Measurements from ENCODE around the gene TCP11.

Gene TCP11

DNA sequence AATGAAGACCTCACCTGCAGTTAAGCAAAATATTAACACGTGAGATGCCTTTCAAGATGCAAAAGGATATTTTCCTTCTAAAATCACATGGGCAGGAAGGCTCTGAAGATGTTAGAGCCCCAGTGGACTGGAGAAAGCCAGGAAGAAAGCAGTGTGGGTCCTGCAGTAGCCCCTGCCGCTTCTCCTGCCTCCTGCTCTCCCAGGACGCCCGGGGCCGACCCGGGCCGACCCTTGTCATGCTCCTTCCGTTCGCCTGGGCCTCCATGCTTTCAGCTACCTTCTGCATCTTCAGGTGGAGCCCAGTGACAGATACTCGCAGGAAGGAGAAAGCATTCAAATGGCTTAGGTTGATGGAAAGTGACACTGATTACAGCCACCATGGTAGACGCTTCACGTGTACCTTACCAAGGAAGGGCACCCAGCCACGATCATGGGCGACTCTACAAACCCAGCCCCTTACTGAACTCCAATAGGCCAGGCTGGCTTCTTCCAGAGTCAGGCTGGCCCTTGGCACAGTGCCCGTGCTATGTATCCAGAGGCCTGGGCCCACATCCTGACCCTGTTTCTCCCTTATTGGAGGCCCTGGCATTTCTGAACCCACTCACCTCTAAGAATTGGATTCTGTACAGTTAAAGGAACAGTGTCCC is 69.0 kb downstream of the TCP11 start:
- no peaks in the 10 kb centered on the region for H3K4me1 ChIP-seq (ENCODE audit: control insufficient read depth, insufficient read depth, low read length, unreplicated experiment)
- no peaks in the 10 kb centered on the region for H3K79me2 ChIP-seq (ENCODE audit: control insufficient read depth, insufficient read depth, low read length, unreplicated experiment)
- no peaks in the 10 kb centered on the region for H3K36me3 ChIP-seq (ENCODE audit: insufficient read depth, low read length)
- H3K27me3 ChIP-seq (ENCODE audit: insufficient read depth, low read length) = no peaks in the 10 kb centered on the region
- H3K4me3 ChIP-seq (ENCODE audit: low read depth, low read length) = no peak overlapping the region
- H2AFZ ChIP-seq (ENCODE audit: low read length, unreplicated experiment) = no peak overlapping the region
- no peak overlapping the region for H3K27ac ChIP-seq (ENCODE audit: low read depth, low read length)

DNA sequence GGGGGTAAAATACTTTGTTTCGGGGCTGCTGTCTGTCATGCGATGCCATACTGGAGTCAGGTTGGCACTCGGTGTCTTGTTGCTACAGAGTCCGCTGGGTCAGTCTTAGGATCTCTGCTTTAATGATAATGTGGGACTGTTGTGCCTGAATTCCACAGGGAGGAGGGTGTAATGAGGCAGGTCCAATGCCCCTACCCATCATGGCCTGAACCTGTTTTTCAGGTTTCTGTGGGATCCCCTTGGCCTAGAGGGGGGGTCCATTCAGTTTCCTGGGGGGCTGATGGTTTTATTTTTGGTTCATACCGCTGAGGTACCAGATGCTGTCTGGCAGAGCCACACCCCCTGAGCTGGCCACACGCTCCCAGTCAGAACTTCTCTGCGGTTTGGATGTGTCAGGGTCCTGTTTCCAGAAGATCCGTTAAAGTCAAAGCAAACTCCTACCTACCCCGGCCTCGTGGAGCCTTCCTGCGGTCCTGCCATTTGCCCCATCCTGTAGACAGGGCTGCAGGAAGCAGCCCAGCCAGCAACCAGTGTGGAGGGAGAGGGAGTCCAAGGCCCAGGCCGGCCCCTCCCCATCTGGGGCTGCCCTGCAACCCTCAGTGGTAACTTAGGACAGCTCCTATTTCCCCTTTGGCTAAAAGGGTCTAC is 69.7 kb downstream of the TCP11 start:
- Histone ChIP-seq H3K4me3 (ENCODE audit: low read depth, low read length) (no peak overlapping the region), H3K4me1 (ENCODE audit: control insufficient read depth, insufficient read depth, low read length, unreplicated experiment) (no peaks in the 10 kb centered on the region), H3K36me3 (ENCODE audit: insufficient read depth, low read length) (no peaks in the 10 kb centered on the region), H3K27ac (ENCODE audit: low read depth, low read length) (no peak overlapping the region), H2AFZ (ENCODE audit: low read length, unreplicated experiment) (no peak overlapping the region), H3K79me2 (ENCODE audit: control insufficient read depth, insufficient read depth, low read length, unreplicated experiment) (no peaks in the 10 kb centered on the region), H3K27me3 (ENCODE audit: insufficient read depth, low read length) (no peaks in the 10 kb centered on the region)

DNA sequence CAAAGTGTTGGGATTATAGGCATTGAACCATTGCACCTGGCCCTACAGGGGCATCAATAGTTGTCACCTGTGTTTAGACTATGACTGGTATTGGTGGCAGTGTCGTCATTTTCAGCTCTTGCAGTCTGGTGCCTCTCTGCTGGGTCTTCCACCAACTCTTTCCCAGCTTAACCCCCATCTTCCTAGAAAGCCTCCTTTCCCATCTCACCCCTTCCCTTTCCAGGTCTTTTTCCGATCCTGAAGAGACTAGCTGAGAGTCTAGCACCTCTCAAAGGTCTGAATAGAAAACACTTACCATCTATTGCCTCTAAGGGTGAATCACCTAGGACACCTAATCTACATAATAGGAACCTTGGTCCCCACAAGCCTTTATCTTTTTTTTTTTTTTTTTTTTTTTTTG is 71.0 kb downstream of the TCP11 start:
- no peak overlapping the region for H2AFZ ChIP-seq (ENCODE audit: low read length, unreplicated experiment)
- H3K79me2 ChIP-seq (ENCODE audit: control insufficient read depth, insufficient read depth, low read length, unreplicated experiment) = no peaks in the 10 kb centered on the region
- no peaks in the 10 kb centered on the region for H3K4me1 ChIP-seq (ENCODE audit: control insufficient read depth, insufficient read depth, low read length, unreplicated experiment)
- no peak overlapping the region for H3K27ac ChIP-seq (ENCODE audit: low read depth, low read length)
- H3K36me3 ChIP-seq (ENCODE audit: insufficient read depth, low read length) = no peaks in the 10 kb centered on the region
- H3K27me3 ChIP-seq (ENCODE audit: insufficient read depth, low read length) = no peaks in the 10 kb centered on the region
- H3K4me3 ChIP-seq (ENCODE audit: low read depth, low read length) = no peak overlapping the region

DNA sequence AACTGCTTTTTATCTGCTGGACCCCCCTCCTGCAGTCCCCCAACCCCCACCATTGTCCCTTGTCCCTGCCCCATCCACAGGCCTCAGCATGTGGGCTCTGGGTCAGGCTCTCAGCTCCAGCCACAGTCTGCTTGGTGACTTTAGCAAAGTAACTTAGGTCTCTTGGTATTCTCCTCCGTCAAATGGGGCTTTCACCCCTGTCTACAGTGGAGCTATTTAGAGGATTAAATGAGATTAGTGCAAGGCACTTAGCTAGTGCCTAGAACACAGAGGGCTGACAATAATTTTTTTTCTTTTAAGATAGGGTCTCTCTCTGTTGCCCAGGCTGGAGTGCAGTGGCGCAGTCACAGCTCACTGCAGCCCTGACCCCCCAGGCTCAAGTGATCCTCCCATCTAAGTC is 71.9 kb downstream of the TCP11 start:
- Histone ChIP-seq H3K27ac (ENCODE audit: low read depth, low read length) (no peak overlapping the region), H3K27me3 (ENCODE audit: insufficient read depth, low read length) (no peaks in the 10 kb centered on the region), H3K79me2 (ENCODE audit: control insufficient read depth, insufficient read depth, low read length, unreplicated experiment) (no peaks in the 10 kb centered on the region), H3K4me3 (ENCODE audit: low read depth, low read length) (no peak overlapping the region), H3K36me3 (ENCODE audit: insufficient read depth, low read length) (no peaks in the 10 kb centered on the region), H2AFZ (ENCODE audit: low read length, unreplicated experiment) (no peak overlapping the region), H3K4me1 (ENCODE audit: control insufficient read depth, insufficient read depth, low read length, unreplicated experiment) (no peaks in the 10 kb centered on the region)

DNA sequence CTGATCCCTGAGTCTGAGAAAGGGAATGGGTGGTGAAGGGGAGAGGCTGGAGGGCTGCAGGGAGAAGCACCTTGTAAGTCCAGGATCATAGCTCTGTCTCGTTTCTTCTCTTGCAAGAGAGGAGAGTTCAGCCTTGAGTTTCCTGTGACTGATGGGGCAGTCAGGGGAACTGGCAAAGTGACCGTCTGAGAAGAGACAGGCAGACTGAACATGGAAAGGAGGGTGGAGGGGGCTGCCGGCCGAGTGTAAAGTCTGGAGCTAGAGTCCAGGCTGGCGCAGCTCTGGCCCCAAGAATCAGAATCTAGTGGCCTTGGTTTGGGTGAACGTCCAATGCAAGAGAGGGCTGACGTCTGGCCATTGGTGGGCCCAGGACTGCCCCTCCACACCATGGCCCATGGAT is 72.5 kb downstream of the TCP11 start:
- H3K4me1 ChIP-seq (ENCODE audit: control insufficient read depth, insufficient read depth, low read length, unreplicated experiment) = no peaks in the 10 kb centered on the region
- H3K36me3 ChIP-seq (ENCODE audit: insufficient read depth, low read length) = no peaks in the 10 kb centered on the region
- no peak overlapping the region for H3K4me3 ChIP-seq (ENCODE audit: low read depth, low read length)
- no peak overlapping the region for H3K27ac ChIP-seq (ENCODE audit: low read depth, low read length)
- H3K79me2 ChIP-seq (ENCODE audit: control insufficient read depth, insufficient read depth, low read length, unreplicated experiment) = no peaks in the 10 kb centered on the region
- no peaks in the 10 kb centered on the region for H3K27me3 ChIP-seq (ENCODE audit: insufficient read depth, low read length)
- H2AFZ ChIP-seq (ENCODE audit: low read length, unreplicated experiment) = no peak overlapping the region

DNA sequence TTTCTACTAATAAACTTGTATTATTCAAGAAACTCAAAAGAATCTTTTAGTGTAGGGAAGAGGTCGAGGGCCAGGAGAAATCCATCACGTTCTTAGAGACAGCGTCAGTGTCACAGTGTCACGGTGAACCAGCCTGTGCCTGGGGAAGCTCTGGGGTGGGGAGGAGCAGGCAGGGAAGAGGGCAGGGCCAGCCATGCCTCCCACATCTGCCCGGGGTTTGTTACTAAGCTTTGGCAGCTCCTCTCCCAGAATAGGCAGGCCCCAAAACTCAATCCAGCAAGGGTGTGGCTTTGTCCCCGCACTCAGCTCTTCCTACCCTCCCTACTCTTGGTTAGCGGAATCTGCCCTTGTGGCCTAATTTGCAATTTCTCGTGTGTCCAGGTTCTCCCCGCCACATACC is 72.9 kb downstream of the TCP11 start:
- Histone ChIP-seq H3K4me1 (ENCODE audit: control insufficient read depth, insufficient read depth, low read length, unreplicated experiment) (no peaks in the 10 kb centered on the region), H3K4me3 (ENCODE audit: low read depth, low read length) (no peak overlapping the region), H2AFZ (ENCODE audit: low read length, unreplicated experiment) (no peak overlapping the region), H3K36me3 (ENCODE audit: insufficient read depth, low read length) (no peaks in the 10 kb centered on the region), H3K79me2 (ENCODE audit: control insufficient read depth, insufficient read depth, low read length, unreplicated experiment) (no peaks in the 10 kb centered on the region), H3K27me3 (ENCODE audit: insufficient read depth, low read length) (no peaks in the 10 kb centered on the region), H3K27ac (ENCODE audit: low read depth, low read length) (no peak overlapping the region)

Data from ACC112 (cell line).